ENCODE data around the gene NDUFB7.
"Not testable (repeated sequence)": the region's sequence is repeated elsewhere in the genome, so short reads cannot be mapped to it uniquely, and the experiment has no call there.

NDUFB7 gene

DNA sequence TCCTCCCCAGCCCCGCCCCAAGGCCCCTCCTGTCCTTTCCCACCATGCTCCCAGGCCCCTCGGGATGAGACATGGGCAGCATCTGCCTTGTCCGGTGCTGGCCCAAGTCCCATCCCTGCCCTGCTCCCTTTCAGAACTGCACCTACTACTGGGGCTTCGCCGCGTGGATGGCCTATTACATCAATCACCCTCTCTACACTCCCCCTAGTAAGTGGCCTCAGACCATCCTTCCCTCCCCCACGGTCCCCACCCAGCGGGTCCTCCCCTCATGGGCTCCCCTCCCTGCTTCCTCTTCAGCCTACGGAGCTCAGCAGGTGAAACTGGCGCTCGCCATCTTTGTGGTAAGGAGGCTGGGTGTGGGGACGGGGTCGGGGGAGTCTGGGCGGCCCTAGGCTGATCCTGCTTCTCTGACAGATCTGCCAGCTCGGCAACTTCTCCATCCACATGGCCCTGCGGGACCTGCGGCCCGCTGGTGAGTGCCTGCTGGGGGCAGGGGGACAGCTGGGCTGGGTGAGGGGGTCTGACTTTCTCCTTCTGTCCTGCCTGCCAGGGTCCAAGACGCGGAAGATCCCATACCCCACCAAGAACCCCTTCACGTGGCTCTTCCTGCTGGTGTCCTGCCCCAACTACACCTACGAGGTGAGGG lies 7.1 kb downstream of the NDUFB7 start:
- H3K36me3 ChIP-seq (replicated peaks) = peaks cover 28% of the 10 kb centered on the region
- H3K9me3 ChIP-seq; DNase-seq (ENCODE audit: low spot score in 2 of 2); H3K4me3 ChIP-seq; H3K4me1 ChIP-seq; in situ Hi-C loops (cut with MboI; ENCODE audit: low sequenced_read_pairs); H3K27me3 ChIP-seq (ENCODE audit: low read depth): not testable (repeated sequence)

DNA sequence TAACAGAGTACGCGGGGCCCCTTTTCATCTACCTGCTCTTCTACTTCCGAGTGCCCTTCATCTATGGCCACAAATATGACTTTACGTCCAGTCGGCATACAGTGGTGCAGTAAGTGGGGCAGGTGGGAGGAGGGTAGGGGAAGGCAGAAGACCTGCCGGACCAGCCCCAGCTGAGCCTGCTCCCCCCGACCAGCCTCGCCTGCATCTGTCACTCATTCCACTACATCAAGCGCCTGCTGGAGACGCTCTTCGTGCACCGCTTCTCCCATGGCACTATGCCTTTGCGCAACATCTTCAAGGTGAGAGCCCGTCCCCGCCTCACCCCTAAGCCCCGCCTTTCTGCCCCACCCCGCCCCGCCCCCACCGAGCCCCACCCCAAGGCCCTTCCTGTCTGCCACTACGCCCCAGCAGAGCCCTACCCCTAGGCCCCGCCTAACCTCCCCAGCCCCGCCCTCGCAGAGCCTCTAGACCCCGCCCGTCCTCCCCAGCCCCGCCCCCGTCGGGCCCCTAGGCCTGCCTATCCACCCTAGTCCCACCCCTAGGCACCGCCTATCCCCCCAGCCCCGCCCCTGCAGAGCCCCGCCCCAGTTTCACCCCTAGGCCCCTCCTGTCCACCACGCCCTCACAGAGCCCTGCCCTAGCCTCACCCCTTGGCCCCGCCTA lies 7.7 kb downstream of the NDUFB7 start:
- H3K4me3 ChIP-seq = no peak overlapping the region
- no peaks in the 10 kb centered on the region for H3K4me1 ChIP-seq
- DNase-seq (ENCODE audit: low spot score in 2 of 2) = peak; percentile 28 to 87
- H3K36me3 ChIP-seq (replicated peaks) = peaks cover 26% of the 10 kb centered on the region
- in situ Hi-C loops (cut with MboI; ENCODE audit: low sequenced_read_pairs) = no loop called here
- no peaks in the 10 kb centered on the region for H3K27me3 ChIP-seq (ENCODE audit: low read depth)
- no peaks in the 10 kb centered on the region for H3K9me3 ChIP-seq

DNA sequence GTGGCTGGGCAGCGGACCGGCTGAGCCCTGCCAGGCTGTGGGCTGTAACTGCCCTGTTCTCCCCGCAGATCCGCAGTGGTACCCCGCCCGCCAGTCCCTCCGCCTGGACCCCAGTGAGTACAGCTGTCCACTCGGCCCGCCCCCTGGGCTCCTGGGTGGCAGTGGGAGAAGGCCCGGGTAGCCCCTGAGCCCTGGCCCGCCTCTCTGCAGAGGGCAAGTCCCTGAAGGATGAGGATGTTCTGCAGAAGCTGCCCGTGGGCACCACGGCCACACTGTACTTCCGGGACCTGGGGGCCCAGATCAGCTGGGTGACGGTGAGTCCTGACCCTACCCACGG lies 8.3 kb downstream of the NDUFB7 start:
- in situ Hi-C loops (cut with MboI; ENCODE audit: low sequenced_read_pairs) = no loop called here
- DNase-seq (ENCODE audit: low spot score in 2 of 2) = no peak
- H3K4me3 ChIP-seq = no peak overlapping the region
- no peaks in the 10 kb centered on the region for H3K27me3 ChIP-seq (ENCODE audit: low read depth)
- no peaks in the 10 kb centered on the region for H3K9me3 ChIP-seq
- H3K36me3 ChIP-seq (replicated peaks) = peaks cover 26% of the 10 kb centered on the region
- H3K4me1 ChIP-seq = no peaks in the 10 kb centered on the region

DNA sequence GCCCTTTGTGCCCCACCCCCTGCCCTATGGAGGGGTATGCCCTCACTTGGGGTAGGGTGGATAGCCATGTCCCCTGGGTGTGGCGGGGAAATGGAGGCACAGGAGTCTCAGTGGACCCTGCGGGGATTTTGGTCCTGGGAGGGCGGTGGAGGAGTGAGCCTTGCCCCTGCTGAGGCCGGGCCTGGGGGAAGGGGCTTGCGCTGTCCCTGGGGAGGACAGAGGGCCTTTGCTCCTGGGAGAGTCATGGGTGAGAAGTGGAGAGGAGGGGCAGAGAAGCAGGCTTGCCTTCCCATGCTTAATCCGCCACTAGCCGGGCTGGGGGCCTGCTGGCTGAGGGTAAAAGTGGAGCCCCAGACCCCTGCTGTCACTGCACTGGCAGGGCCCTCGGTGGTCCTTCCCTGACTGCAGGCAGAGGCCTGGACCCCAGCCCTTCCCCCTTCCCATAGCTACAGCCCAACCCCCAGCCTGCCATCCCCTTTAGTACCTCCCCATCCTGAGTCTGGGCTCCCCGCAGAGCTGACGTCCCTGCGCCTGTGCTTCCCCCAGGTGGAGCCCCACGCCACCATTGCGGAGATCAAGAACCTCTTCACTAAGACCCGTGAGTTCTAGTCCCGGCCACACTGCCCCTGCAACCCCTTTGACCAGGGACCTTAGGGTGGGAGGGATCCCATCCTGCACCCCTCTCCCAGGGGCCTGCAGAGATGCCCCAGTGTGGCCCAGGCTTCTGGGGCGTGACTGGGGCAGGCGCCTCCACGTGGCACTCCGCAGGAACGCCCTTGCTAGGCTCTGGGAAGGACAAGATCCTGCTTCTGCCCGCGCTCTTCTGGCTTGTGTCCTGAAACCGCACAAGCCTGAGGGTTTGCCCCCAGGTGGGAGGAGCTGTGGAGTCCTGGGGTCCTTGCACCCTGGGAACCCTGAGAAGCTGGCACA lies 8.9 kb downstream of the NDUFB7 start:
- in situ Hi-C loops (cut with MboI; ENCODE audit: low sequenced_read_pairs) = no loop called here
- no peaks in the 10 kb centered on the region for H3K4me1 ChIP-seq
- no peak for DNase-seq (ENCODE audit: low spot score in 2 of 2)

DNA sequence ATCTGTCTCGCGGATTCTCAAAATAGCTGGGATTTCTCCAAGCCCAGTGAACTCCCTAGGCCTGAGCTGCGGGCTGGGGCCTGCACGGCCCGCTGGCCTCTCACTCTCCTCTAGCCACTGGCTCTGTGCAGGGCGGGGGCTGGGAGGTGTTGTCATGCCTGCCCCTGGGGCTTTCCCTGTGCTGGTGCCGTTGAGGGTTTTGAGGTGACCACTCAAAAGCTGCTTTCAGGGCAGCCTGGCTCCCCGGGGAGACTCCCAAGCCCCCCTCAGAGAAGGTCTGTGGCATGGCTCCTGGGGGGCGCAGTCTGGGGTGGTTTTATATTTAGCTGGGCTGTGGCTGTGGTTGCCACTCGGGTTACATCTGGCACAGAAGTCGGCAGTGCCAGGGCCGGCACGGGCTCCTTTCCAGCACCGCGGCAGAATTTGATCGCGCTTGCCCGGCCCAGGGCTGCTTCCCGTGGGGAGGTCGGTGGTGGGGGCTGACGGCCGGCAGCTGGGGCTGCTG lies 10.0 kb downstream of the NDUFB7 start:
- no peaks in the 10 kb centered on the region for H3K9me3 ChIP-seq
- DNase-seq (ENCODE audit: low spot score in 2 of 2) = no peak
- H3K36me3 ChIP-seq (replicated peaks) = peaks cover 21% of the 10 kb centered on the region
- H3K4me3 ChIP-seq = no peak overlapping the region
- H3K27me3 ChIP-seq (ENCODE audit: low read depth) = no peaks in the 10 kb centered on the region
- no peaks in the 10 kb centered on the region; the same call in 1 of the 2 replicates for H3K4me1 ChIP-seq
- in situ Hi-C loops (cut with MboI; ENCODE audit: low sequenced_read_pairs) = no loop called here

More for the DNA sequence above, 8.9 kb downstream of the NDUFB7 start:
- Histone ChIP-seq H3K36me3 (replicated peaks) (peaks cover 26% of the 10 kb centered on the region), H3K27me3 (ENCODE audit: low read depth) (no peaks in the 10 kb centered on the region), H3K9me3 (no peaks in the 10 kb centered on the region), H3K4me3 (no peak overlapping the region)

DNA sequence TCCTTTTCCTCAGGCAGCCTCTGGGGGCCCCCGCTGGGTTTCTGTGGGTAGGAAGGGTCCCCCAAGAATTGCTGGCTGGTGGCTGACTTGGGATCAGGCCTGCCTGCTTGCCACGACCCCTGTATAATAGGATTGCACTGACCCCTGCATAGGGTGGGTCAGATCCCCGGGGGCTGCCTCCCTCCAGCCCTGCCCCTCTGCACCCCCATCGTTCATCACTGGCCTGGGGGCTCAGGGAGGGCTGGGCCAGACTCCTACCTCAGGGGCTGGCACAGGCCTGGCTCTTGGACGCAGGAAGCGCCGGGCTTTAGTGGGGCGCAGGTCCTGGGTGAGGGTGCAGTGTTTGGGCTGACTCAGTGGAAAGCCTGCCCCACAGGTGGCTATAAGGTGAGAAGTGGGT lies 10.6 kb downstream of the NDUFB7 start:
- Histone ChIP-seq H3K4me3 (no peak overlapping the region), H3K9me3 (no peaks in the 10 kb centered on the region), H3K4me1 (no peaks in the 10 kb centered on the region; the same call in 1 of the 2 replicates), H3K36me3 (replicated peaks) (peaks cover 19% of the 10 kb centered on the region), H3K27me3 (ENCODE audit: low read depth) (no peaks in the 10 kb centered on the region)
- DNase-seq (ENCODE audit: low spot score in 2 of 2) = no peak
- in situ Hi-C loops (cut with MboI; ENCODE audit: low sequenced_read_pairs) = no loop called here

DNA sequence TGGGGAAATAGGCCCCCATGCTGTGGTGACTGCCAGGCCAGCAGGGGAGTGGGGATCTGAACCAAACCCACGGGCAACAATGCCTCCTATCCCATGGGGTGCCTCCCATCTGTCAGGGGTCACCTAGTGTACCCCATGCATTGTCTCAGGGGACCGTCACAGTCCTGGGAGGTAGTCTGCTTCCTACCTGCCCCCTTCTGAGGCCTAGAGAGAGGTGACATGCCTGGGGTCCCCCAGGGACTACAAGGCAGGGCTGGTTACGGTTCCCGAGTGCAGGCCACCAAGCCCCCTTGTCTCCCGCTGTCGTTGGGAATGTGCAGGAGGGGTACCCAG lies 11.1 kb downstream of the NDUFB7 start:
- Histone ChIP-seq H3K4me3 (no peak overlapping the region), H3K9me3 (no peaks in the 10 kb centered on the region), H3K4me1 (no peaks in the 10 kb centered on the region; the same call in 1 of the 2 replicates), H3K36me3 (replicated peaks) (peaks cover 14% of the 10 kb centered on the region), H3K27me3 (ENCODE audit: low read depth) (no peaks in the 10 kb centered on the region)
- in situ Hi-C loops (cut with MboI; ENCODE audit: low sequenced_read_pairs) = no loop called here
- no peak for DNase-seq (ENCODE audit: low spot score in 2 of 2)

DNA sequence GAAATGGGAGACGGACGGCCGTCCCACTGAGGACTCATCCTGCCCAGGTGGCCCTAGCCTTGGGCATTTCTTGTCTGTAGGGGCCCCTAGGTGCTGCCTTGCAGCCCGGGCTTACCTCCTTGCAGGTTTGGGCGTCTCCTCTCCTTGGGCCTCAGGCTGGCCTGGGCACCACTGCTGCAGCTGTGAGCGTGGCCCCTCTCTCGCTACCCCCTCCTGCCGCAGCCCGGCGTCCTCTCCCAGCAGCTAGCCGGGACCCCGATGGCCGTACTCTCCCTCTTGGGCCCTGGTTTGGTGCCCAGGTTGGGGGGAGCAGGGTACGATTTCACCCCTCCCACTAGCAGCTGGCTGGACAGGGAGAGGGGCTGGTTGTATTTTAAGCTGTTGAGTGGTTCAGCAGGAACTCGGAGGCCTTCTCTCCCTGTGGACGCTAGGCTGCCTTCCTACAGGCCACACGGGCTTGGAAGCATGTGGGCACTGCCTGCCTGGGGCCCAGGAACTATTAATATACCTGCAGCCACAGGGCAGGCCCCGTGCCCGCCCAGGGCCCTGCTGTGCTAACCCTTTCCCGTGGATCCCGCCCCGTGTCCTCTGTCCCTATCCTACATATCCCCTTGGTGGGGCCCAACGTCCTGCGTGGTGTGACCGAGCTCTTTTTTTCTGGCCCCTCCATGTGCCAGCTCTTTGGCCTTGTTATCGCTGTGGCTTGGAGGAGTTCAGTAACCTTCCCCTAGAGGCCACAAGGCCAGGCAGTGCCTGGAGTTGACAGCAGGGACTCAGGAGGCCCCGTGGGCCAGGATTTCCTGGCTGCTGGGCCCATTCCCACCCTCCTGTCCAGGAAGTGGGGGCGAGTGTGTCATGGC lies 11.7 kb downstream of the NDUFB7 start:
- Histone ChIP-seq H3K9me3 (no peaks in the 10 kb centered on the region), H3K27me3 (ENCODE audit: low read depth) (no peaks in the 10 kb centered on the region), H3K4me3 (no peak overlapping the region), H3K36me3 (replicated peaks) (peaks cover 8% of the 10 kb centered on the region), H3K4me1 (no peaks in the 10 kb centered on the region; the same call in 1 of the 2 replicates)
- in situ Hi-C loops (cut with MboI; ENCODE audit: low sequenced_read_pairs) = no loop called here
- no peak for DNase-seq (ENCODE audit: low spot score in 2 of 2)

DNA sequence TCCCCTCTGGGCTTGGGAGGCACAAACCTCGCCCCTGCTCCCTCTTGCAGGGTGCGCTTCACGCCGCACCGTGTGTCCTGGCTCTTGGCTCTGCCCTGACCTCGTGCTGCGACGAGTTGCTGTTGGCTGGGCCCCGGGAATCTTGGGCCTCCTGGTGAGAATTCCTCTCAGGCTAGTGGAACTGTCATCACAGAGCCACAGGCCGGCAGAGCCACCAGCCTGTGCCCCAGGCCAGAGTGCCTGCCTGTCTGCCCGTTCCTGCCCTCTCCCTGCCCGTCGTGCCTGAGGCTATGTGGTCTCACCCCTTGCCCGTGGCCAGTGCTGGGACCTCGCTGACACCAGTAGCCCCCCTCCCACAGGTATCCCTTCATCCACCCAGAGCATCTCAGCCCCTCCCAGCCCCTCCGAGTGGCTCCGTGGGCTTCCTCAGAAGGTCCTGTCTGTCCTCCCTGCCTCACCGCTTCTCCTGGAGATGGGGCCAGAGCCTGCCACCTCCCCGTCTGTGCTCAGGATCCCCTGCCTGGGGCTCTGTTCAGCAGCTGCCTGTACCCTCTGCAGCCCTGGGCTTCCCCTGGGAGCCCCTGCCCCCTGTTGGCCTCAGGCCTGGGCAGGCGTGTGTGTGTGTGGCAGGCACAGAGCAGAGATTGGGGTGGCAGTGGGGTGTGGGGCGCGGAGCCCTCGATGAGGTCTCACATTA lies 13.3 kb downstream of the NDUFB7 start:
- Histone ChIP-seq H3K9me3 (no peaks in the 10 kb centered on the region), H3K27me3 (ENCODE audit: low read depth) (no peaks in the 10 kb centered on the region), H3K36me3 (replicated peaks) (no peaks in the 10 kb centered on the region), H3K4me1 (no peaks in the 10 kb centered on the region; the same call in 1 of the 2 replicates), H3K4me3 (no peak overlapping the region)
- DNase-seq (ENCODE audit: low spot score in 2 of 2) = no peak
- in situ Hi-C loops (cut with MboI; ENCODE audit: low sequenced_read_pairs) = no loop called here

DNA sequence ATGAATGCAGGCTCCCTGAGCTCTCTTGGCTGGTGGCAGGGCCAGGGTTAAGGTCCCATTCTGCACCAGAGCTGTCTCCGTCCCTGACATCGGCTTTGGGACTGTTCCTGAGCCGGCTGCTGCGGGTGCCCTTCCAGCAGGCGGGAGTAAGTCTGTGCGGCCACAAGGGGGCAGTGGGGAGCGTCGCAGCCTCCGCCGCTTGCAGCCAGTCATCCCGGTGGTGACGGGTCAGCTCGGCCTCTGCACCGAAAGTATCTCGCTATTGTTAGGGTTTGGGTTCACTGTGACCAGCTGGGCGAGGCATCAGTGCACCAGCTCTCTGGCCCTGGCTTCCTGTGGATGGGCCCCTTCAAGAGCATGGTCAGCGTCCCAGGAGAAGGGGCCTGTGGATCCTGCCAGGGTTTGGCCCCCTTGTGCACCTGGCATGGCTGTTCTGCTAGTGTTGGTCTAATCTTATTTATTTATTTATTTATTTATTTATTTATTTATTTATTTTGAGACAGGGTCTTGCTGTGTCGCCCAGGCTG lies 15.1 kb downstream of the NDUFB7 start:
- H3K27me3 ChIP-seq (ENCODE audit: low read depth) = no peaks in the 10 kb centered on the region
- H3K4me3 ChIP-seq = no peak overlapping the region
- H3K36me3 ChIP-seq (replicated peaks) = no peaks in the 10 kb centered on the region
- in situ Hi-C loops (cut with MboI; ENCODE audit: low sequenced_read_pairs) = no loop called here
- no peaks in the 10 kb centered on the region; the same call in 1 of the 2 replicates for H3K4me1 ChIP-seq
- H3K9me3 ChIP-seq = no peaks in the 10 kb centered on the region
- peak; percentile 73 to 88 for DNase-seq (ENCODE audit: low spot score in 2 of 2)

DNA sequence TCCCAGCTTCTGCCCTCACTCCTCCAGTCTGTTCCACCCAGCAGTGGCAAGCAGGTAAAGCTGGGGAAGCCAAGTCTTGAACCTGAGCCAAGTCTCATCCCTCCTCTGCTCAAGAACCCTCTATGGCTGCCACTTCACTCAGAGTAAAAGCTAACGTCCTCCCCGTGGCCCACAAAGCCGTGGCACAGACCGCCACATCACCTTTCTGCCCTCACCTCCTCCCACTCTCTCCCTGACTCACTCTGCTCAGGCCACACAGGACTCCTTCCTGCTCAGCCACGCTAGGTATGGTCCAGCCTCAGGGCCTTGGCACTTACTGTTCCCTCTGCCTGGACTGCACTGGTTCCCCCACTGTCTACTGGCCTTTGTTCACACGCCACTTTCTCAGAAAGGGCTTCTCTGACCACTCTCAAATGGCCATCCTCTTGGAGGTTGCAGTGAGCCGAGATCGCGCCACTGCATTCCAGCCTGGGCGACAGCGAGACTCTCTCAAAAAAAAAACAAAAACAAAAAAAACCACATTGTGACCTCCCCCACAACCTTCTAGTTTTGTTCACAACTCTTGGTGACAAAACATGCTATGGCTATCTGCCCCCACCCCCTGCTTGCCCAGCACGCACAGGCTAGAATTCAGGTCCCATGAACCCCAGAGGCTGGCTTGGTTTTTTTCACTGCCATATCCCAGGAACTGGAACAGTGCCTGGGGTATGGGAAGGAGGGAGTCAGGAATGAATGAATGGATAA lies 15.8 kb downstream of the NDUFB7 start:
- Histone ChIP-seq H3K4me1 (no peaks in the 10 kb centered on the region; the same call in 1 of the 2 replicates), H3K36me3 (replicated peaks) (no peaks in the 10 kb centered on the region), H3K9me3 (no peaks in the 10 kb centered on the region), H3K27me3 (ENCODE audit: low read depth) (no peaks in the 10 kb centered on the region), H3K4me3 (no peak overlapping the region)
- in situ Hi-C loops (cut with MboI; ENCODE audit: low sequenced_read_pairs) = no loop called here
- no peak for DNase-seq (ENCODE audit: low spot score in 2 of 2)

DNA sequence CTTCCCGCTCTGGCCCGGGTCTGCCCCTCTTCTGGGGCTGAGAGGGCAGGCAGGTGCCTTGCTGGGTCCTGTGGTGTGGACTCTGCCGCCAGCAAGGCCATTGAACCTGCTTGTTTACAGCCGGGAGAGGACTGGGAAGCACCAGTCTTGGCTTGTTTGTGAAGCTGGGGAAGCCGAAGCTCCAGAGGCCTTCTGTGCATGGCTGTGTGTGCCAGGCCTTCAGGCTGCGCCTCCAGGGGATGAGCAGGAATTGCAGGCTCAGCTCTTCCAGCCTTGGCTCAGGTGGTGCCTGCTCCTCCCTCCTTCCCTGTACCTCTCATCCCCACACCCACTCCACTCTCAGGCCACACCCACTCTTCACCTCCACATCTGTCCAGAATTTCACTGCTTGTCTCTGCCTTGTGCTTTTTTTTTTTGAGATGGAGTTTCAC lies 17.5 kb downstream of the NDUFB7 start:
- no peak for DNase-seq (ENCODE audit: low spot score in 2 of 2)
- Histone ChIP-seq H3K4me3 (no peak overlapping the region), H3K9me3 (no peaks in the 10 kb centered on the region), H3K36me3 (replicated peaks) (no peaks in the 10 kb centered on the region), H3K4me1 (no peaks in the 10 kb centered on the region; the same call in 1 of the 2 replicates), H3K27me3 (ENCODE audit: low read depth) (no peaks in the 10 kb centered on the region)
- in situ Hi-C loops (cut with MboI; ENCODE audit: low sequenced_read_pairs) = no loop called here
